Heart left ventricle (tissue), 16 donors: ENCODE results near the gene CERCAM. TPM values are rescaled to one million over a fixed set of nuclear protein-coding genes. Genes with fewer than 3 reads are reported as not detected.

Source experiments
- ATAC-seq, 4 donors: fragments of 200-7000 bp; cut with Tn5 transposase; one replicate each; pipeline ENCODE4 v1.9.1; 2020 to 2022; ENCODE audit warnings: moderate library complexity in 4 of 4, mild to moderate bottlenecking in 3 of 4, moderate number of reproducible peaks in 1 of 4
- DNase-seq, 5 donors: peaks; one replicate each; pipeline ENCODE4 v3.0.0-alpha.2; 2020
- H3K27ac ChIP-seq, 12 donors: fragments of 200-600 bp; sonication (generic) in 4 of 12; one replicate each; pipeline versions ENCODE4 v1.5.0 to v1.8.0; 2016 to 2022; ENCODE audit warnings: mild to moderate bottlenecking in 2 of 12
- H3K27me3 ChIP-seq, 9 donors: fragments of 200-600 bp; sonication (generic) in 2 of 9; one replicate each; pipeline versions ENCODE4 v1.5.1 to v1.8.0; 2016 to 2022; ENCODE audit warnings: mild to moderate bottlenecking in 3 of 9
- H3K36me3 ChIP-seq, 9 donors: fragments of 200-600 bp; sonication (generic) in 2 of 9; one replicate each; pipeline versions ENCODE4 v1.5.0 to v1.8.0; 2018 to 2022; ENCODE audit warnings: mild to moderate bottlenecking in 2 of 9
- H3K4me1 ChIP-seq, 12 donors: fragments of 200-600 bp; sonication (generic) in 4 of 12; one replicate each; pipeline versions ENCODE4 v1.5.0 to v1.8.0; 2016 to 2022; ENCODE audit warnings: mild to moderate bottlenecking in 3 of 12
- H3K4me3 ChIP-seq, 12 donors: fragments of 200-600 bp; sonication (generic) in 4 of 12; one replicate each; pipeline versions ENCODE4 v1.5.0 to v1.8.0; 2017 to 2022; ENCODE audit warnings: mild to moderate bottlenecking in 9 of 12, moderate library complexity in 4 of 12
- H3K9me3 ChIP-seq, 12 donors: fragments of 200-600 bp; sonication (generic) in 4 of 12; one replicate each; pipeline versions ENCODE4 v1.5.0 to v1.8.0; 2016 to 2022; ENCODE audit warnings: mild to moderate bottlenecking in 1 of 12
- POLR2A ChIP-seq, 2 donors: fragments of 450-650 bp; IDR thresholded peaks; one replicate each; pipeline ENCODE4 v1.6.1; 2017; ENCODE audit warnings: antibody characterized with exemption in 2 of 2, mild to moderate bottlenecking in 2 of 2, moderate library complexity in 2 of 2
- WGBS, 4 donors: extraction: QIAGEN DNeasy Blood & Tissue Kit in 2 of 4; methylation state at CpG; one replicate each; pipeline versions ENCODE4 v1.1.5 to v1.1.7; 2013 to 2018; 5-methylcytosine and 5-hydroxymethylcytosine counted together
- intact Hi-C, 10 donors: fragments of 100-400 bp; cut with DNase I; formaldehyde crosslinking; loops; one replicate each; pipeline versions ENCODE4 v1.11.1 to v1.14.2; 2022
- microRNA counts, 2 donors: library from miRNA; unstranded; fragments of <30 nt; microRNA quantifications; one replicate each; lab custom pipeline; 2016
- microRNA-seq, 4 donors: library from miRNA; unstranded; fragments of <30 nt; microRNA quantifications; one replicate each; pipeline versions ENCODE4 to v1.2.0, GENCODE V29; 2017 to 2020
- polyA plus RNA-seq, 2 donors: library from polyadenylated mRNA; stranded (reverse); fragments of 200-250 nt; gene quantifications; one replicate each; pipeline ENCODE4 v1.2.3, GENCODE V29; 2013
- total RNA-seq, 9 donors: library from RNA; depleted of rRNA in 2 of 9; stranded (reverse); fragments of >200 nt in 2 of 9; fragmentation: NEBNext Ultra II Directional in 3 of 9; extraction: Animal tissue kit (Norgen Biotek cat#: 25700) in 3 of 9; gene quantifications; one replicate each; pipeline versions ENCODE4 v1.1.0 to v1.2.4, GENCODE V29; 2016 to 2023
- TF ChIP-seq, protein P1 (sequence below), 12 donors: fragments of 200-600 bp; sonication (generic) in 4 of 12; IDR thresholded peaks; one replicate each; pipeline versions ENCODE4 v1.5.0 to v1.8.0; 2018 to 2022; ENCODE audit warnings: antibody characterized with exemption in 12 of 12, mild to moderate bottlenecking in 5 of 12
- donor health status: ischemic (EF 13 %, LVEDD 7.1; RV severe dilation, severe dysfunction).
- donor health status: healthy with polysubstance abuse.
- donor health status: DM: no; HTN: yes; CAD: no.
- donor health status: DM: no; HTN: no; CAD: no.
- donor health status: ischemic (EF 25% LVEDD 6.9; RV normal size, moderate dysfunction).
- donor health status: ischemic (EF 25% LVEDD 5.7; RV mildly dilated, moderate dysfunction).
- donor health status: healthy.
- donor health status: DM: yes; HTN: yes; CAD: no.
- donor health status: ischemic (EF 35%, LVEDD 5.7; RV mildly dilated, moderate dysfunction).
- donor health status: nonischemic (EF 11% LVEDD 7.7; RV severe dilation, severe dysfunction).
- donor health status: DM: yes; HTN: yes; CAD: no.
- donor health status: PGD.
- donor health status: ischemic (EF 29% LVEDD 5.4; RV normal size, mild dysfunction).
- donor health status: nonischemic (EF 23%, LVEDD 6.1; RV moderate dilation, normal function).

Gene CERCAM
- total and polyA plus RNA-seq, 11 donors: 5.3 to 30.0 (median 11.4) TPM

DNA sequence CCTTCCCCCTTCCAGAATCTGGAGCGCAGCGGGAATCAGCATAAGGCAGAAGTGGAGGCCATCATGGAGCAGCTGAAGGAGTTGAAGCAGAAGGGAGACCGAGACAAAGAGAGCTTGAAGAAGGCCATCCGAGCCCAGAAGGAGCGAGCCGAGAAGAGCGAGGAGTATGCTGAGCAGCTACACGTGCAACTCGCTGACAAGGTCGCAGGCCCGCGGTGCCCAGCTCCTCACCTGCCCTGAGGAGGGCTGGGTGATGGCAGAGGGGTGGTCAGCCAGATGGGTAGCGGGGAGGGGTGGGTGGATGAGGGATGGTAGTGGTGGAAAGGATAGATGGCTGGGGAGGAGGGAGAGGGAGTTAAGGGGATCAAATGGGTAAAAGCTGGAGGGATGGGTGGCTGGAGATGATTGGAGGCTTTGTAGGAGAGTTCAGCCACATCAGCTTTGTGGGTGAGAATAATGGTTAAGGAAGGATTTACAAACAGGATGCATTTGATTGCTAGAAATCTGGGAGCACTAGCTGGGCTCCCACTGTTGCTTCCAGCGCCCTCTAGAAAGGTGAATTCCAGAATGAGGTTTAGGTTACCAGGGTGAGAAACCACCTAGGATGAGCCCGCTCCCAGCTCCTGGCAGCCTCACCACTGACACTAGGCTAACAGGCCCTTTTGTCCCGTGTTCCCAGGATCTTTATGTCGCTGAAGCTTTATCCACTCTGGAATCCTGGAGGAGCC lies 64.2 kb downstream of the CERCAM start:
- Histone ChIP-seq H3K36me3 (peaks cover 0 to 97% (median 94%) of the 10 kb centered on the region in 9 donors), H3K9me3 (no peaks in the 10 kb centered on the region), H3K4me3 (no peak overlapping the region), H3K27ac (no peak overlapping the region), H3K4me1 (no peaks in the 10 kb centered on the region), H3K27me3 (no peaks in the 10 kb centered on the region)
- TF ChIP-seq, protein P1, sequence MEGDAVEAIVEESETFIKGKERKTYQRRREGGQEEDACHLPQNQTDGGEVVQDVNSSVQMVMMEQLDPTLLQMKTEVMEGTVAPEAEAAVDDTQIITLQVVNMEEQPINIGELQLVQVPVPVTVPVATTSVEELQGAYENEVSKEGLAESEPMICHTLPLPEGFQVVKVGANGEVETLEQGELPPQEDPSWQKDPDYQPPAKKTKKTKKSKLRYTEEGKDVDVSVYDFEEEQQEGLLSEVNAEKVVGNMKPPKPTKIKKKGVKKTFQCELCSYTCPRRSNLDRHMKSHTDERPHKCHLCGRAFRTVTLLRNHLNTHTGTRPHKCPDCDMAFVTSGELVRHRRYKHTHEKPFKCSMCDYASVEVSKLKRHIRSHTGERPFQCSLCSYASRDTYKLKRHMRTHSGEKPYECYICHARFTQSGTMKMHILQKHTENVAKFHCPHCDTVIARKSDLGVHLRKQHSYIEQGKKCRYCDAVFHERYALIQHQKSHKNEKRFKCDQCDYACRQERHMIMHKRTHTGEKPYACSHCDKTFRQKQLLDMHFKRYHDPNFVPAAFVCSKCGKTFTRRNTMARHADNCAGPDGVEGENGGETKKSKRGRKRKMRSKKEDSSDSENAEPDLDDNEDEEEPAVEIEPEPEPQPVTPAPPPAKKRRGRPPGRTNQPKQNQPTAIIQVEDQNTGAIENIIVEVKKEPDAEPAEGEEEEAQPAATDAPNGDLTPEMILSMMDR (IDR thresholded peaks at IDR 0.05): no peak
- TF ChIP-seq POLR2A (IDR thresholded peaks at IDR 0.05): no peak
- DNase-seq (no peak), ATAC-seq (no peak)
- WGBS, 4 donors: 93 to 96% (median 95%) methylated on average over 17 of the region's 17 CpGs
- intact Hi-C loops: no loop called here

DNA sequence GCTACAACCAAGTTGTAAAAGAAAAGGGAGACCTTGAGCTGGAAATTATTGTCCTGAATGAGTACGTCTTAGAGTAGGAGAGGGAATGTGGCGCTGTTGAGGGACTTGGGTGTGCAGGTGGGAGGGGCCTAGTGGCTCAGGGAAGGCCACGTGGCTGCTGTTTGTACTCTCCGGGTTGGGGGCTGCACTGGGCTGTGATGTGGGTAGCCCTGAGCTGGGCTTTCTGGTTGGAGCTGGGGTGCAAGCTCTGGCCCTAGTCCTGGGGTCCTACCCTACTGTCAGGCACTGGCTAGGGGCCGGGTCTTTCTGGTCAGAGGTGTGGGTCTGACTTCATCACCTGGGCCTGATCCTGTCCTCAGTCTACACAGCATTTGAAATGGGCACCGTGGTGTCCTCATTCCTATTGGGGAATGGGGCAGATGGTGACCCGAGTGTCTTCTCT lies 64.8 kb downstream of the CERCAM start:
- Histone ChIP-seq H3K27ac (no peak overlapping the region), H3K27me3 (no peaks in the 10 kb centered on the region), H3K4me1 (no peaks in the 10 kb centered on the region), H3K36me3 (peaks cover 0 to 97% (median 94%) of the 10 kb centered on the region in 9 donors), H3K4me3 (no peak overlapping the region), H3K9me3 (no peaks in the 10 kb centered on the region)
- DNase-seq: no peak
- ATAC-seq: no peak
- intact Hi-C loops: no loop called here
- TF ChIP-seq, protein P1 (IDR thresholded peaks at IDR 0.05): no peak
- no peak for TF ChIP-seq POLR2A (IDR thresholded peaks at IDR 0.05)
- 78 to 95% (median 84%) methylated on average over 7 of the region's 7 CpGs for WGBS, 4 donors

DNA sequence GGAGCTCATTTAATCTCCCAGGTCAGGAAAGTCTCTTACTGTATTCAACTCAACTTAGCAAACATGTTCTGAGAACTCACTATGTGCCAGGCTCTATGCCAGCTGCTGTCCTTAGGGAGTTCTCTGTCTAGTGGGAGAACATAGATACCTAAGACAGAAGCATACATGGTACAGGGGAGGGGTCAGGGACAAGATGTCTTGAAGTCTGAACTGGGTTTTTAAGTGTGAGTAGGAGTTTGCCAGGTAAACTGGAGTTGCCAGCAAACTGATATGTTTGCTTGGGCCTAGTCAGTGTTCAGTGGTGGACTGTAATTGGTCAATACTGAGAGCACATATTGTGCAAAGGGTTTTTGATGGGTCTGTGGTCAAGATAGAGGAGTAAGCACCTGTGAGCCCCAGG lies 65.5 kb downstream of the CERCAM start:
- TF ChIP-seq, protein P1 (IDR thresholded peaks at IDR 0.05): no peak
- TF ChIP-seq POLR2A (IDR thresholded peaks at IDR 0.05): no peak
- H3K9me3 ChIP-seq: no peaks in the 10 kb centered on the region
- H3K4me1 ChIP-seq: no peaks in the 10 kb centered on the region
- peaks cover 0 to 97% (median 93%) of the 10 kb centered on the region in 9 donors for H3K36me3 ChIP-seq
- H3K4me3 ChIP-seq: no peak overlapping the region
- ATAC-seq: no peak
- no peak for DNase-seq
- no peak overlapping the region for H3K27ac ChIP-seq
- intact Hi-C loops: no loop called here
- no peaks in the 10 kb centered on the region for H3K27me3 ChIP-seq

MicroRNAs within 50 kb of the gene (microRNA counts, 767-probe panel; counts per million panel counts)
- 0 to 71.6 counts per million in 2 donors for microRNA hsa-miR-219-2-3p (lab: Ali Mortazavi, UCI)

Small RNA genes within 50 kb of the gene (microRNA-seq; reads per million reads assigned to microRNA genes)
- gene MIR219B: 0 reads per million in 4 donors

Other genes with a start within 250 kb of the CERCAM start
- gene CIZ1, start 229.3 kb upstream of the CERCAM start, total RNA-seq: 100 to 1,000 TPM in 1 of 9 donors, 10 to 100 TPM in 8; 42.6 to 101 (median 79.3) TPM
- gene CIZ1, start 229.3 kb upstream of the CERCAM start, polyA plus RNA-seq: 10 to 100 TPM; 43.7 to 53.8 TPM
- 10 to 100 TPM in 1 of 9 donors, 1 to 10 TPM in 8; 1.6 to 17.2 (median 3.6) TPM for gene DNM1, start 217.5 kb upstream of the CERCAM start, total RNA-seq
- 1 to 10 TPM; 2.2 to 7.7 TPM for gene DNM1, start 217.5 kb upstream of the CERCAM start, polyA plus RNA-seq
- 100 to 1,000 TPM in 1 of 9 donors, 10 to 100 TPM in 8; 68.5 to 122 (median 87.4) TPM for gene GOLGA2, start 144.8 kb upstream of the CERCAM start, total RNA-seq
- 100 to 1,000 TPM in 1 of 2 donors, 10 to 100 TPM in 1; 77.7 to 144 TPM for gene GOLGA2, start 144.8 kb upstream of the CERCAM start, polyA plus RNA-seq
- gene SWI5, start 144.6 kb upstream of the CERCAM start, total RNA-seq: 10 to 100 TPM; 10.8 to 23.9 (median 18.7) TPM
- gene SWI5, start 144.6 kb upstream of the CERCAM start, polyA plus RNA-seq: 10 to 100 TPM; 25.8 to 30.6 TPM
- 10 to 100 TPM; 12.9 to 49.7 (median 34.5) TPM for gene TRUB2, start 98.4 kb upstream of the CERCAM start, total RNA-seq
- gene TRUB2, start 98.4 kb upstream of the CERCAM start, polyA plus RNA-seq: 10 to 100 TPM; 25.3 to 25.6 TPM
- gene COQ4, start 98.0 kb upstream of the CERCAM start, total RNA-seq: 10 to 100 TPM; 19.0 to 43.2 (median 29.8) TPM
- gene COQ4, start 98.0 kb upstream of the CERCAM start, polyA plus RNA-seq: 10 to 100 TPM; 32.2 to 38.1 TPM
- gene SLC27A4, start 80.3 kb upstream of the CERCAM start, total RNA-seq: 10 to 100 TPM; 10.7 to 36.1 (median 17.8) TPM
- gene SLC27A4, start 80.3 kb upstream of the CERCAM start, polyA plus RNA-seq: 10 to 100 TPM; 25.9 to 48.8 TPM
- gene URM1, start 49.5 kb upstream of the CERCAM start, total RNA-seq: 10 to 100 TPM; 34.4 to 55.5 (median 45.4) TPM
- gene URM1, start 49.5 kb upstream of the CERCAM start, polyA plus RNA-seq: 10 to 100 TPM; 30.2 to 85.6 TPM
- gene ODF2, start 35.1 kb downstream of the CERCAM start, total RNA-seq: 10 to 100 TPM; 10.9 to 20.9 (median 13.7) TPM
- 10 to 100 TPM in 1 of 2 donors, 1 to 10 TPM in 1; 8.0 to 25.5 TPM for gene ODF2, start 35.1 kb downstream of the CERCAM start, polyA plus RNA-seq
- gene GLE1, start 83.9 kb downstream of the CERCAM start, total RNA-seq: 10 to 100 TPM; 17.2 to 23.5 (median 19.9) TPM
- gene GLE1, start 83.9 kb downstream of the CERCAM start, polyA plus RNA-seq: 10 to 100 TPM in 1 of 2 donors, 1 to 10 TPM in 1; 7.5 to 20.3 TPM
- gene SPTAN1, start 131.7 kb downstream of the CERCAM start, total RNA-seq: 100 to 1,000 TPM; 218 to 472 (median 285) TPM
- 100 to 1,000 TPM; 104 to 161 TPM for gene SPTAN1, start 131.7 kb downstream of the CERCAM start, polyA plus RNA-seq
- gene DYNC2I2, start 236.0 kb downstream of the CERCAM start, total RNA-seq: 10 to 100 TPM; 20.5 to 50.2 (median 27.0) TPM
- 10 to 100 TPM; 56.6 to 65.7 TPM for gene DYNC2I2, start 236.0 kb downstream of the CERCAM start, polyA plus RNA-seq